ENCODE measurements around the gene PPP1R3F. TPM values are rescaled to one million over a fixed set of nuclear protein-coding genes. Genes with fewer than 3 reads are reported as not detected.

PPP1R3F gene
- total and polyA plus RNA-seq, 2 donors from 2014 or later: 4.5 to 5.1 TPM

DNA sequence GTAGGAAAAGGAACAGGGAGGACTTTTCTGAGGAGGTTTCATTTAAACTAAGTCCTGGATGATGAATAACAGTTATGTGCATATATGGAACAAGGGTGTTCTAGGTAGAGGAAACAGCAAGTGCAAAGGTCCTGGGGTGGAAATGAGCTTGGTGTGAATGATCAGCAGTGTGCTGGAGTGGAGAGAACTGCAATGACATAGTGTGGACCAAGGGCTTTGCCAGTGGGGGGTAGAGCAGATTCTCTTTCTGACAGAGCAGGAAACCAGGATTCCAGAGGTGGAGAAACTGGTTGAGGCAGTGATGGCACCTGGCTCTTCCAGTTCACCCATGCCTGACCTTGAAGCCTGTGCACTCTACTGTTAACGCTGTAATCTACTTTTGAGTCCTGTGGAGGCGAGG lies 1.7 kb downstream of the PPP1R3F start:
- TF ChIP-seq, protein P1, sequence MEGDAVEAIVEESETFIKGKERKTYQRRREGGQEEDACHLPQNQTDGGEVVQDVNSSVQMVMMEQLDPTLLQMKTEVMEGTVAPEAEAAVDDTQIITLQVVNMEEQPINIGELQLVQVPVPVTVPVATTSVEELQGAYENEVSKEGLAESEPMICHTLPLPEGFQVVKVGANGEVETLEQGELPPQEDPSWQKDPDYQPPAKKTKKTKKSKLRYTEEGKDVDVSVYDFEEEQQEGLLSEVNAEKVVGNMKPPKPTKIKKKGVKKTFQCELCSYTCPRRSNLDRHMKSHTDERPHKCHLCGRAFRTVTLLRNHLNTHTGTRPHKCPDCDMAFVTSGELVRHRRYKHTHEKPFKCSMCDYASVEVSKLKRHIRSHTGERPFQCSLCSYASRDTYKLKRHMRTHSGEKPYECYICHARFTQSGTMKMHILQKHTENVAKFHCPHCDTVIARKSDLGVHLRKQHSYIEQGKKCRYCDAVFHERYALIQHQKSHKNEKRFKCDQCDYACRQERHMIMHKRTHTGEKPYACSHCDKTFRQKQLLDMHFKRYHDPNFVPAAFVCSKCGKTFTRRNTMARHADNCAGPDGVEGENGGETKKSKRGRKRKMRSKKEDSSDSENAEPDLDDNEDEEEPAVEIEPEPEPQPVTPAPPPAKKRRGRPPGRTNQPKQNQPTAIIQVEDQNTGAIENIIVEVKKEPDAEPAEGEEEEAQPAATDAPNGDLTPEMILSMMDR (IDR thresholded peaks at IDR 0.05; ENCODE audit: borderline replicate concordance, extremely low read depth, insufficient read depth): no peak
- Histone ChIP-seq H3K36me3 (ENCODE audit: control insufficient read depth in 2 of 3, insufficient read depth in 3 of 3, low read length in 3 of 3) (no peaks in the 10 kb centered on the region), H3K4me3 (ENCODE audit: low read length in 3 of 3) (peak overlapping the region in 1 of 3 donors; percentile 53), H3K9me3 (ENCODE audit: control insufficient read depth in 2 of 3, insufficient read depth in 1 of 3, low read length in 3 of 3) (no peaks in the 10 kb centered on the region), H3K27me3 (ENCODE audit: control insufficient read depth, insufficient read depth, low read length) (no peaks in the 10 kb centered on the region), H3K4me1 (ENCODE audit: control insufficient read depth in 2 of 3, insufficient read depth in 2 of 3, low read depth in 1 of 3, low read length in 3 of 3) (peaks cover 0 to 16% (median 10%) of the 10 kb centered on the region in 3 donors), H3K27ac (ENCODE audit: low read depth in 2 of 2, low read length in 2 of 2) (no peak overlapping the region), H3K9ac (ENCODE audit: low read length in 3 of 3) (peak overlapping the region in 1 of 3 donors; percentile 12)
- intact Hi-C loops (cut with DNase I): no loop called here
- DNase-seq (peak in 1 of 5 donors; percentile 9), FAIRE-seq (no peak)

DNA sequence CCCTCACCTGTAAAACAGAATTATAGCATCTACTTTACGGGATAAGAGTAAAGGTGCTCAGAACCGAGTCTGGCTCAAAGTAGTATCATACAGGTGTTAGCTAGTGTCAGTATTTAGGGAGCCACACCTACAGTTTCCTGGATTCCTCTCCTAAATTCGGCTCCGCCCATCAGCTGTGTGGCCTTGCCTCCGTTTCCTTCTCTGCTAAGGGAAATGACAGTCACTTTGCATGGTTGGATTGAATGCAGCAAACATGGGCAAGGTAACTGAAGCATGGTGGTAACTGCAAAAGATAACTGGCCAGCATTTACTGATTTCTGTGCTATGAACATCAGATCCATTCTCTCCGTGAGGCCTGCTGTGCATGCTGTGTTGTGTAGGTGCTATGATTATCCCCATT lies 2.8 kb downstream of the PPP1R3F start:
- no peak overlapping the region for H3K27ac ChIP-seq (ENCODE audit: low read depth in 2 of 2, low read length in 2 of 2)
- FAIRE-seq (no peak), DNase-seq (no peak)
- no peaks in the 10 kb centered on the region for H3K27me3 ChIP-seq (ENCODE audit: control insufficient read depth, insufficient read depth, low read length)
- TF ChIP-seq, protein P1 (IDR thresholded peaks at IDR 0.05; ENCODE audit: borderline replicate concordance, extremely low read depth, insufficient read depth): no peak
- H3K36me3 ChIP-seq (ENCODE audit: control insufficient read depth in 2 of 3, insufficient read depth in 3 of 3, low read length in 3 of 3): no peaks in the 10 kb centered on the region
- no peaks in the 10 kb centered on the region for H3K9me3 ChIP-seq (ENCODE audit: control insufficient read depth in 2 of 3, insufficient read depth in 1 of 3, low read length in 3 of 3)
- H3K9ac ChIP-seq (ENCODE audit: low read length in 3 of 3): no peak overlapping the region
- H3K4me1 ChIP-seq (ENCODE audit: control insufficient read depth in 2 of 3, insufficient read depth in 2 of 3, low read depth in 1 of 3, low read length in 3 of 3): peaks cover 0 to 16% (median 10%) of the 10 kb centered on the region in 3 donors
- intact Hi-C loops (cut with DNase I): no loop called here
- H3K4me3 ChIP-seq (ENCODE audit: low read length in 3 of 3): peak overlapping the region in 1 of 3 donors; percentile 24

DNA sequence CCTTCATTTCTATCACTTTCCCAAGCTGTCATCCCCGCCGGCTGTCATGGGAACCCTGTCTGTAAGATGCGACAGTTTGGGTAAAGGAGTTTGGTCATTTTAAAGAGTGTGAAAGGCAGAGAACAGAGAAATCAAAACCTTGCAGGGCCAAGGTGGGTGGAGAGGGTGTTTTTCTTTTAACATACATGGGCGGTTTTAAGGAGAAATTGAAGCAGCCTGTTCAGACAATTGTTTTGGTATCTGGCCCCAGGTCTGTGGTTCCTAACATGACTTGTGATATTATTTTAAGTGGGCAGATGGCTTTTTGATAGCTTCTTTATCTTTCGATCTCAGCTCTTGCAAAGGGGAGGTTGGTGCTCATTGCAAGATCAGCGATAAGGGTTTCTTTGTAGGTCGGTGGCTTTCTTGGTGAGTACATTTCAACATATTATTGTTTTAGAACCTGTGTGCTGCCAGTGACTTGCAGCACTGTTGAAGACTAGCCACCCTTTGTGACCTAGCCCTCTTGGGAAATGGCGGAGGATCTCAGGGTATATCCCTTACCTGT lies 3.7 kb downstream of the PPP1R3F start:
- intact Hi-C loops (cut with DNase I): no loop called here

More for the DNA sequence above, 3.7 kb downstream of the PPP1R3F start:
- TF ChIP-seq, protein P1 (IDR thresholded peaks at IDR 0.05; ENCODE audit: borderline replicate concordance, extremely low read depth, insufficient read depth): no peak
- peaks cover 0 to 16% (median 10%) of the 10 kb centered on the region in 3 donors for H3K4me1 ChIP-seq (ENCODE audit: control insufficient read depth in 2 of 3, insufficient read depth in 2 of 3, low read depth in 1 of 3, low read length in 3 of 3)
- no peak overlapping the region for H3K27ac ChIP-seq (ENCODE audit: low read depth in 2 of 2, low read length in 2 of 2)
- no peak overlapping the region for H3K9ac ChIP-seq (ENCODE audit: low read length in 3 of 3)
- no peak for FAIRE-seq
- no peaks in the 10 kb centered on the region for H3K9me3 ChIP-seq (ENCODE audit: control insufficient read depth in 2 of 3, insufficient read depth in 1 of 3, low read length in 3 of 3)
- H3K27me3 ChIP-seq (ENCODE audit: control insufficient read depth, insufficient read depth, low read length): no peaks in the 10 kb centered on the region
- DNase-seq: no peak
- no peaks in the 10 kb centered on the region for H3K36me3 ChIP-seq (ENCODE audit: control insufficient read depth in 2 of 3, insufficient read depth in 3 of 3, low read length in 3 of 3)
- H3K4me3 ChIP-seq (ENCODE audit: low read length in 3 of 3): no peak overlapping the region
